ENCODE results near the gene KIF16B. TPM values are rescaled to one million over a fixed set of nuclear protein-coding genes. Genes with fewer than 3 reads are reported as not detected.

The KIF16B gene
- total and polyA plus RNA-seq, 2 of the 13 experiments (the other 11 are each of a cell fraction or from before 2014, with no cell fraction given) = 6.9 to 18.0 TPM

DNA sequence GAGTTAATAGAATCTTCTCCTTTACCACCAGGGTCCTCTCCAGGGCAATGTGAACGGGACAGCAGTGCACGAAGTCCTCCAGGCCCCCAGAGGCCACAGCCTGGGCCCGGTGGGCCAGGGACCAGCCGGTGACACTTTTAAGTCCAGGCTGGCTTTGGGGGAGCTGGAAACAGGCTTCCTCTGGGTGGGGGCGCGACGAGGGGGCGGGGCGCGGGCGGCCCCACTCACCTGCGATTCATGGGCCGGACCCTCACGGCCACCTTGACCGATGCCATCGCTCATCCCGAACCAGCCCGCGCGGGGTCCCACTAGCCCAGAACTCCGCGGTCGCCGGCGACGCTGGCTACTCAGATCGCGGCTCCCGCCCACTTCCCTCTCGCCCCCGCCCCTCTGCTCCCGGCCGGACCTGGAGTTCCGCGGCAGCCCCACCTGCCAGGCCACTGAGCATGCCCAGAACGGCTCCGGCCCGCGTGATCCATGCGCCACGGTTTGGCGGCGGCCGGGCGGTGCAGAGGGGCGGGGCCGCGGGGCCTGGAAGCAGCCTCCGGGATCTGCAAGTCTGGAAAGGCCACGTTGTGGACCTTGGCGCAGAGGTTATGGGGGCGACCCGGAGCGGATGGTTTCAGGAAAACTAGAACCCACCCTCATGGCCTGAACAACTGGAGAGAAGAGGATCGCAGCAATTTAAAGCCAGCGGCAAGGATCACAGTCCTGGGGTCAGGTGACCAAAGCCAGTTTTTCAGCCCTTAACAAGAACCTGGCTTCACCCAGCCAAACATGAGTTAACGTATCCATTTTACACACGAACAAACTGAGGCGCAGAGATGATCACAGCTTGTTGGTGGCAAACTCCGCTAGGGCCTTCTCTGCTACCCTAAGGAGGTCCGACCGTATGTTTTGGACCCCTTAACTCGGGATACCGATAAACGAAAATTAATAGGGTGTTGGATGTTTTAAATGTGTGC is at the start of gene KIF16B (continued):
- TF ChIP-seq TBX3 (IDR thresholded peaks at IDR 0.05; ENCODE audit: borderline replicate concordance) = 0 out of 2 replicates have a peak, but pooled peaks have one; percentile 32
- TF ChIP-seq, protein P1, sequence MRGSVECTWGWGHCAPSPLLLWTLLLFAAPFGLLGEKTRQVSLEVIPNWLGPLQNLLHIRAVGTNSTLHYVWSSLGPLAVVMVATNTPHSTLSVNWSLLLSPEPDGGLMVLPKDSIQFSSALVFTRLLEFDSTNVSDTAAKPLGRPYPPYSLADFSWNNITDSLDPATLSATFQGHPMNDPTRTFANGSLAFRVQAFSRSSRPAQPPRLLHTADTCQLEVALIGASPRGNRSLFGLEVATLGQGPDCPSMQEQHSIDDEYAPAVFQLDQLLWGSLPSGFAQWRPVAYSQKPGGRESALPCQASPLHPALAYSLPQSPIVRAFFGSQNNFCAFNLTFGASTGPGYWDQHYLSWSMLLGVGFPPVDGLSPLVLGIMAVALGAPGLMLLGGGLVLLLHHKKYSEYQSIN (CRISPR knock-in tag; IDR thresholded peaks at IDR 0.05; ENCODE audit: borderline replicate concordance) = no peak
- peak; percentile 88 for TF ChIP-seq ZNF564 (CRISPR knock-in tag; IDR thresholded peaks at IDR 0.05)
- 0 out of 2 replicates have a peak, but pooled peaks have one; percentile 34 for TF ChIP-seq GPN1 (CRISPR knock-in tag; IDR thresholded peaks at IDR 0.05; ENCODE audit: borderline replicate concordance)
- TF ChIP-seq, protein P2, sequence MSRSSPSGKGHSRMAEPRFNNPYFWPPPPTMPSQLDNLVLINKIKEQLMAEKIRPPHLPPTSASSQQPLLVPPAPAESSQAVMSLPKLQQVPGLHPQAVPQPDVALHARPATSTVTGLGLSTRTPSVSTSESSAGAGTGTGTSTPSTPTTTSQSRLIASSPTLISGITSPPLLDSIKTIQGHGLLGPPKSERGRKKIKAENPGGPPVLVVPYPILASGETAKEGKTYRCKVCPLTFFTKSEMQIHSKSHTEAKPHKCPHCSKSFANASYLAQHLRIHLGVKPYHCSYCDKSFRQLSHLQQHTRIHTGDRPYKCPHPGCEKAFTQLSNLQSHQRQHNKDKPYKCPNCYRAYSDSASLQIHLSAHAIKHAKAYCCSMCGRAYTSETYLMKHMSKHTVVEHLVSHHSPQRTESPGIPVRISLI (CRISPR knock-in tag; IDR thresholded peaks at IDR 0.05; ENCODE audit: borderline replicate concordance) = peak; percentile 33; the same call in 1 of the 2 replicates
- TF ChIP-seq ARNT (IDR thresholded peaks at IDR 0.05) = no peak
- peak; percentile 83 for TF ChIP-seq AHDC1 (CRISPR knock-in tag; IDR thresholded peaks at IDR 0.05; ENCODE audit: borderline replicate concordance)
- peak; percentile 98 for TF ChIP-seq MXD3 (CRISPR knock-in tag; IDR thresholded peaks at IDR 0.05)
- peak; percentile 100 for TF ChIP-seq ZMYM3 (CRISPR knock-in tag; IDR thresholded peaks at IDR 0.05)
- TF ChIP-seq ZNF234 (CRISPR knock-in tag; conservative IDR thresholded peaks at IDR 0.05) = 0 out of 2 replicates have a peak, but pooled peaks have one; percentile 64
- TF ChIP-seq ZHX1 (CRISPR knock-in tag; IDR thresholded peaks at IDR 0.05; ENCODE audit: low read depth) = peak; percentile 95
- no peak for TF ChIP-seq POLR2AphosphoS2 (IDR thresholded peaks at IDR 0.05; ENCODE audit: low read depth, low read length)
- no peak for TF ChIP-seq JARID2 (CRISPR knock-in tag; IDR thresholded peaks at IDR 0.05; ENCODE audit: insufficient replicate concordance)
- TF ChIP-seq TSC22D2 (CRISPR knock-in tag; IDR thresholded peaks at IDR 0.05; ENCODE audit: borderline replicate concordance) = peak; percentile 83; the same call in 1 of the 2 replicates
